Endothelial cell of hepatic sinusoid (primary cell): ENCODE measurements around the gene SSTR5.

Source experiments
- in situ Hi-C: cut with HindIII; loops from 2 replicates; pipeline ENCODE4 v1.10.0; 2017; ENCODE audit warnings: low sequenced_read_pairs

Gene SSTR5

DNA sequence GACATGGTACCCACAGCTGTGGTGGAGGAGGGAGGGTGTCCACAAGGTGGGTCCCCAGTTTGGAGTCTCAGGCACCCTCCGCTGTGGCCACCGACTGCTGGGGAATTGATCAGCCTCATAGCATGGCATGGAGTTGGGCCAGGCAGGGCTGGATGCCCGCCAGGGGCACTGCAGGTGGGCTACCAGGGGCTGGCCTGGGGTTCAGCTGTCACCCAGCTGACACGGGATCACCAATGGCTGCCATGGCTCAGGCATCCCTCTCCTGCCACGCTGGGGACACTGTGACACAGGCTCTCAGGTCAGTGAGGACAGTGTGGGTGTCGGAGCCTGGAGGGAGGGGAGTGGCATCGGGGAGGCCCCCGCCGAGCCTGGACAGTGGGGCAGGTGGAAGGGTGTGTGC lies 19.8 kb upstream of the SSTR5 start:
- in situ Hi-C loops: no loop called here

DNA sequence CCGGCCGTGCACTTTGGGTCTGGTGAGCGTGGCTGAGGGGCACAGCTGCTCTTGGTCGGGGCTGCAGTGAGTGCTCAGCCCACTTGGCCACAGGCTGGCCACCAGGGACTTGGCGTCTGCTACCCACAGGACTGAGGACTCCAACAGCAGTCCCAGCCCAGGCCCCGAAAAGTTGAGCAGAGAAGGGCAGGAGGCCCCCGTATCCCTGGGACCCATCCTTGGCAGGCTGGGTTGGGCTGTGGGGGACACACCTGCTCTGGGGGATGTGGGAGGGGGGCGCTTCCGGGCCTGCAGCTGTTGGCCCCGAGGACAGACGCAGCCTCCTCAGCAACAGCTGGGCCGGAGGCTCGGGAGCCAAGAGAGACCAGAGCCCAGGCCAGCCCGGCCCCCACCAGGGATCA lies 19.4 kb upstream of the SSTR5 start:
- in situ Hi-C loops: no loop called here

DNA sequence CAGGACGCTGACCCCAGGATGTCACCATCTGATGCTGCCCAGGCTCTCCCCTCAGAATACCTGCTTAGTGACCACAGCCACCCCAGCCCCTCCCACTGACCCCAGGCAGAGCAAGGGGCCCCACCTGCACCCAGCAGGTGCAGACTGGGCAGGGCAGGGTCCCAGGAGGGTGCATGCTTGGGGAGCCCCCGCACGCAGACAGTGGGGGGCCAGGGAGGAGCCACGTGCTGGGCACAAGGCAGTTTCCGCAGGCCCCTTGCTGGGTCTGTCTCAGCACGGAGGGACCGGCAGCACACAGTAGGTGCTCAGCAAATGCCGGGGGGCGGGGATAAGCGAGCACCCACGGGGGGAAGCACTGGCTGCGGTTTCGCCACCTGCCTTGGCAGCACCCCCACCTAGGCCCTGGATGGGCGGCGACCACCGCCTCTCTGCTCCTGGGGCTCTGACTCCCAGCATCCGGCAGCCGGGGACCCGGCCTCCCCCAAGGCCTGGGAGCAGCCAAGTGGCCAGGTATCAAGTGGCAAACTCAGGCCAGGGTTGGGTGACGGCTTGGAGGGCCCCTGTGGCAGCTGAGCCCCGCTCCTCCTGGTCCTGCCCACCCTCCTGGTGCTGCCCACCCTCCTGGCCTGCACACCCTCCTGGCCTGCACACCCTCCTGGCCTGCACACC lies 18.7 kb upstream of the SSTR5 start:
- in situ Hi-C loops: no loop called here

DNA sequence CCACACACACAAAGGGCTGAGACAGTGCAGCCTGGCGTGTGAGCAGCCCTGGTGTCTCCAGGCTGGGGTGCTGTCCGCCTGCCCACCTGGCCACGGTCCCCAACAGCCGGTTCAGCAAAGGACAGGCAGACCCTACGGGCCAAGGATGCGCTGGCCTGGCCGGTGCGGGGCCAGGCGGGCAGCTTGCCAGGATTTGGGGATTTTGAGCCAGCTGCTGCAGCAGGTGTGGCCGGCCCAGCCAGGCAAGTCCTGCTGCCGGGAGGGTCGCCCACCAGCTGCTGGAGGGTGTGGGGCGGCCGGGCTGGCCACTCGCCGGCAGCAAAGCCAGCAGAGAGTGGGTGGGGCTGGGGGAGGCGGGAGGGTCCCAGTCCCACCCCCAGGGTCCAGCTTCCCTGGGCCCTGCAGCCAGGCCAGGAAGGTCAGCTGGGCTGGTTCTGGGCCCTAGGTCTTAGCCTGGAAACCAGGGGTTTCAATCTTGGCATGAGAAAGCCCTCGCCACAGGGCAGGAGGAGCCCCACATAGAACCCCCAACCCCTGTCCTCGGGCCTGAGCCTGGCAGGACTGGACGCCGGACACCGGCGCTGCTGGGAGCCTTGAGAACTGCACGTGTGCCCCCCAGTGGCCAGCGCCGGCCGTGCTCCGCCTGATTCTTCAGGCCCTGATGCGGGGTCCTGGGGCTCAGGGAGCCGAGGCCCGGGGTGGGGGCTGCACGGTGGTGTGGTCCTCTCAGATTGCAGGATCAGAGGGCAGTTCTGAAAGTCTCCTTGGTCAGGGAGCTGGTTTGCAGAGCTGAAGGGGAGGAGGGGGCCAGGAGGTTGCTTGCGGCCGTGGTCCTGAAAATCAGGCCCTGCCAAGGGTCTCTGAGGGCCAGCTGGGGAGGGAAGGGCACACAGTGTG lies 17.6 kb upstream of the SSTR5 start:
- in situ Hi-C loops: no loop called here

DNA sequence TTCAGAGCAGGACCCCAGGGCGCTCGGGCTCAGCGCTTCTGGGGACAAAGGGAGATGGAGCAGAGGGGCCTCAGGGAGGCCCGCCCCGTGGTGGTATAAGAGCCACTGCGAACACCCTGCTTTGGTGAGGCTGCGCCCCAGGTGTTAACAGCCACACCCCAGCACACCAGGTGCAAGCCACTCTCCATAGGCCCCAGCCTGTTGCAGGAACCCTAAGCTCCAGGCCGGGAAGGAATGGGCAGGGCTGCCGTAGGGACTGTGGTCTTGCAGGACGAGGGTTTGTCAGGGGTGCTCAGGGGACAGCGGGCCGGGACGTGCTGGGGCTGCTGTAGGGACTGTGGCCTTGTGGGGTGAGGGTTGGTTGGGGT lies 17.0 kb upstream of the SSTR5 start:
- in situ Hi-C loops: no loop called here

DNA sequence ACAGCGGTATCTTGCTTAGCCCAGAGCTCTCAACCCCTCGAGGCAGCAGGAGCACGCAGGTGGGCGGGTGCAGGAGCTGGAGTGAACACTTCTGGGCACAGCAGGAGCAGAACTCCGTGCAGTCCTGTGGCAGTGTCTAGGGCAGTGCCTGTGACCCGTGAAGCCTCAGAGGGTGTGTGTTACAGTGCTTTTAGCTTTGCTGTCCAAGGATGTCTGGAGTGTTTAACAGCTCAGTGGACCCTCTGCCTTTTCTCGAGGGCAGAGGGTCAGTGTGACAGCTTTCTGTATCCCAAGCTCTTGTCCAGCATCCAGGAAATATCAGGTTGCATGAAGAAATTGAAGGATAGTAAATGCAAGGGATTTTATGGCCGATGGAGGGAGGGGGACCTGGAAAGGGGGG lies 16.4 kb upstream of the SSTR5 start:
- in situ Hi-C loops: no loop called here

DNA sequence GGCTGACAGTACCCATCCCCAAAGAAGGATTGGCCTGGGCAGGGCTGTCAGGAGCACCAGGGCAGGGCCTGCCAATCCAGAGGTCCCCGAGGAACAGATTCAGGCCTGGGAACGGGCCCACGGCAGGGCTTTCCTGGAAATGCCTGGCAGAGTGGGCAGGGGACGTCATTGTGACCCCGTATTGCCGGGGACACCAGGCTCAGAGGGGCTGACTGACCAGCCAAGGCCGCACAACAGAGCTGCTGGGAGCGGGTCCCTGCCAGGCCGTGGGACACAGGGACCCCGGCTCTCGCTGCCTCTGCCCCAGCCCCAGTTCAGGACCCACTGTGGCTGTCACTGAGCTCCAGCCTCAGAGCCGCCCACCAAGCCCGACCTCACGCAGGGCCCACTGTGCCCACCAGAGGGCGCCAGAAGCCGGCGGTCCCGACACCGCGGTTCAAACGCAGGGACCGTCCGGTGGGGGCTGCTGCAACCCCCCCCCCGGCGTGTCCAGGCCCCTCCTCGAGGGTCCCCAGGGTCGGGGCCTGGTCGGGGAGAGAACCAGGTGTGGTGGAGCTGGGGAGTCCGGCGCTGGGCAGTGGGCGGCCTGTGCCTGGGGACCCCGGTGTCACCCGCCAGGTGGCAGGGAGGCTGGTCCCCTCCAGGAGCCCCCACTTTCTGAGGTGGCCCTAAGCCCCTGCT lies 15.2 kb upstream of the SSTR5 start:
- in situ Hi-C loops: no loop called here

DNA sequence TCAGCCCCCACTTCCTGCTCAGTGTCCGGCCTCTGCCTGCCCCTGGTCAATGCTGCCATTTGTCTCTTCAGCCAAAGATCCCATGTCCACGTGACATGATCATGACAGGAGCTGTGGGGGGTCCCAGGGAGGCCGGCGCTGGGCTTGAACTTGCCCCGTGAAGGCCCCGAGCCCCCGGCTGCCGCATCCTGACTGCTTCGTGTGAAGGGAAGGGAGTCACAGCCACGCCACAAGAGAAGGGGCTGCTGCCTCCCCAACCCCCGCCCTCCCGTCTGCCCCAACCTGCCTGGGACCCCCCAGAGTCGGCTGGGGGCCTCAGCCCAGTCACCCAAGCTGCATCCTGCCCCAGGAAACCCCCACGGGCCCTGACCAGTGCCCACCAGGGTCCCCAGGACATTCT lies 14.3 kb upstream of the SSTR5 start:
- in situ Hi-C loops: no loop called here

DNA sequence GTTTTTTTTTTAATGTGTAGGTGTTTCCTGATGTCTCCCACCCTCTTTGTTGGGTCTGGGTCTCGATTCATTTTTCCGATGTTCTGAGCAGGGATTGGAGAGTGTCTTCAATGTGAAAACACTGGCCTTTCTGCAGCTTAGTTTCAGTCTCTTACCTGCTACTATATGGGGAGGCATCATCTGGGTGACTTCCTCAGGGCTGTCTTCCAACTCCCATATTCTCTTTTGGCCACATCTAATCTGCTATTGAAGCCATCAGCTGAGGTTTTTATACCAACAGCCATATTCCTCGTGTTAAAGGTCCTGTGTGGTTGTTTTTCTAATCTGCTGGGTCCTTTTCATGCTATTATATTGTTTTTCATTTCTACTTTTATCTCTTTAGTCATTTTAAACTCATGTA lies 13.2 kb upstream of the SSTR5 start:
- in situ Hi-C loops: no loop called here

DNA sequence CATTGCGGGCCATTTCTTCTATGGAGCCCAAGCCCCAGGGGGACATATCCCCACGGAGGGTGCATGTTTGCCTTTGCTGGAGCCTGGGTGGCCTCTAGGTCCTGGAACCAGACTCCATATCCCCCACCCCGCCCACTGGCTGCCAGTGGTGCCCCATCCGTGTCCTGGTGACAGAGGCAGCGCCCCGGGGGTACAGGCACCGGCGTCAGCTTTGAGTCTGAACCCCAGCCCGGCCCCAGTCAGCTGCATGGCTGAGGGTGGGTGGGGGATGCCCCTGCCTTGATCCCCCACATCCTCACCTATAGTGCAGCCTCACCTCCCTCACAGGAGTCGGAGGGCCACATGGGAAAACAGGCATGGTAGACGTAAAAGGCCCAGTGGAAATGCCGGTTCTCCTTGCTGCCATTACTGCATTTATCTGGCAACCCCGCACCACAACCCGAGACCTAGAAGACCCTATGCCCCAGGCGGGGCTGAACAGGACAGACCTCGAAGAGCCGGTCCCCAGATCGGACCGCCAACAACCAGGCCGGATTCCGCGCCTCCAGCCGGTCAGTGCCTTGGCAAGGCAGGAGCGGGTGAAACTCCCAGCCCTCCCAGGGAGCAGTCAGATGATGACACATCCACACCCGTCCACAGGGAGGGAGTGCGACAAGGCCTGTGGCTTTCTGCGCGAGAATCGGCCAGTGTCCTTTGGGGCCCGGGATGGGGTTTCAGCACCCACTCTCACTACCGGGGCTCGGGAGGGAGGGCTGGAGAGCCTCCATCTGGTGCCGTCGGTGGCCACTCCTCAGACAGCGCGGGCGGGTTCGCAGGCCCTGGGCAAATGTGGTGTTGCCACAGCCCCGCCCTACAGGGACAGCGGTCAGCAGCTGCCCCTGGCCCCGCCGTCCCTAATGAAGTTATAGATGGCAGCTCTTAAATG lies 11.9 kb upstream of the SSTR5 start:
- in situ Hi-C loops: loop anchor here (10.0 kb wide), 1 partner anchor 226 kb away; no protein-coding TSS in a partner anchor

DNA sequence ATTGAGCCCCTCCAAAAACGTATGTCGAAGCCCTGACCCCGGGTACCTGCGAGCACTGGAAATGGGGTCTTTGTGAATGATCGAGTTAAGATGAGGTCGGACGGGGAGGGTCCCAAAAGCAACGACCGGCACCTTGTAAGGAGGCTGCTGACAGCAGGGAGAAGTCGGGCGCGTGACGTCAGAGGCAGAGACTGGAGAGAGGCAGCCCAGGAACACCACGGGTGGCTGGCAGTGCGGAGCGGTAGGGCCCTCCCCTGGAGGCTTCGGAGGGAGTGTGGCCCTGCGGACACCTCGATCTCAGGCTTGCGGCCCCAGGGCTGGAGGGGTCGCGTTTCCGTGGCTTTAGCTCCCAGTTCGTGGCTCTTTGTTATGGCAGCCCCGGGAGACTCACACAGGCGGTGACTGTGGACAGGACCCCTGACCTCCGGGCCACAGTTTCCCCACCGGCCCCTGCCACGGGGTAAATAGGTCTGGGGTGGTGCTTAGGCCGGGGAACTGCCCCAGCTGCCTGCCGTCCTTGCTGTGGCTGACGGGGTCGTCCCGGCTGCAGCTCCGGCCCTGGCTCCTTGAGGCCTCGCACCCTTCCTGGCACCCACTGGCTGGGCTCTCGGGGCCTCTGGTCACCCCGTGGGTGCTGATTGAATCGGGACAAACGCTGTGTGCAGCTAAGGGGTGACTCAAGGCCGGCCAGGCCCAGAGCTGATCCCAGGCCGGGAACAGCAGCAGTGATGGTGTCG lies 10.6 kb upstream of the SSTR5 start:
- in situ Hi-C loops: loop anchor here (10.0 kb wide), 1 partner anchor 227 kb away; no protein-coding TSS in a partner anchor

DNA sequence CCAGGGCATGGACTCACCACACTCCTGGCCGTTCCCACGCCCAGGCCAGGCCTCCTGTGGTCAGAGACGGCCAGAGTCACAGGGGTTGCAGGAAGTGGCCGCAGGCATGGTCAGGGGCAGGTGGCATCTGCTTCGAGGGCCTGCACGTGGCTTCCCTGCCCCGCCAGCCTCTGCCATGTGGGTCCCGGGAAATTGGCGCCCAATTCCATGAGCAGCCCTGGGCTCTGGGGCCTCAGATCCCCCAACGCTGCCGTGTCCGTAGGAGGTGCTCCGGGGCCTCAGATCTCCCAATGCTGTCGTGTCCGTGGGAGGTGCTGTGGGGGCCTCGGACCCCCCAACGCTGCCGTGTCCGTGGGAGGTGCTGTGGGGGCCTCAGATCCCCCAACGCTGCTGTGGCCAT lies 9.7 kb upstream of the SSTR5 start:
- in situ Hi-C loops: loop anchor here (10.0 kb wide), 1 partner anchor 228 kb away; no protein-coding TSS in a partner anchor

DNA sequence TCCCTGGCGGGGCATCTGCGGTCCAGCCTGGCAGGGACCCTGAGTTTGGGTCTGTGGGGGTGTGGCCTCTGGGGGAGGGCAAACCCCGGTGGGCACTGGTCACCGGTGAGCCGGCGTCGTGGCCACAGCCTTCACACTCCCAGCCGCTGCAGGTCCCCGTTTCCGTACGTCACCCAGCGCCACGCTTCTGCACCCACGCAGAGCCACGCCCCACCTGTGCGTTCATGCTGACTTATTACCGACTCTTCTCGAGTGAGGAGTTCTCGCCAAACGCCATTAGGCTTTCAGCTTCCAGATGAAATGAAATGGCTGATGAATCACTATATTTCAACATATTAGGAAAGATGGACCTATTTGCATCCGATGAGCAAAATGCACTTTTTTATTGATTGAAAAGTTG lies 8.8 kb upstream of the SSTR5 start:
- in situ Hi-C loops: loop anchor here (10.0 kb wide), 1 partner anchor 229 kb away; no protein-coding TSS in a partner anchor

DNA sequence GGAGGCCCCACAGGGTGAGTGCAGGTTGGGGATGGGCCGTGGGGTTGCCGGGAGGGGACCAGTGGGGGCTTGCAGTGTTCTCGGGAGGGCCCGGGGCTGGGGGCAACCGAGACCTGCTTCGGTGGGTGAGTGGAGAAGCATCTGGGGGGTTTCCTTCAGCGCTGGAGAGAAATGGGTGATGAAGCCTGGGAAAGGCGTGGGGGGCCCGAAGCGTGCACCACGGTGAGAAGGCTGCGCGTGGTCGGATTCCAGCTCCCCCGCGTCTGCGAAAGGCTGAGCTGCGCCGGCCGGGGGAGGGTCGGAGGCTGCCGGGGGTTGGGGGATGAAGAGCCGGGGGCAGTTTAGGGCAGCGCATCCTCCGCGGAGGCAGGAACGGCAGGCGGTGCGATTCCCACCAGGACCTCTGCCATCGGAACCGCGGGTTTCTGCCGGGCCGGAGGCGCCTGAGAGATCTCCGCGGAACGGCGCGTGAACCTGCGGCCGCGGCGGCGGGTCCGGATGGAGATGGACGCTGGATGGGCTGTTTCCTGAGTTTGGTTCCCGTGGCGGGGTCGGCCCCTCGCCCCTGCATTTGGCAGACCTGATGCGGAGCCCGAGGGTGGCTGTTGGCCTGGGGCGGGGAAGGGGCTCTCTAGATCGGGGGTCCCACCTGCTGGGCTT lies 6.9 kb upstream of the SSTR5 start:
- in situ Hi-C loops: loop anchor here (5.0 to 10.0 kb wide), 3 partner anchors 47 to 231 kb away; no protein-coding TSS in a partner anchor

DNA sequence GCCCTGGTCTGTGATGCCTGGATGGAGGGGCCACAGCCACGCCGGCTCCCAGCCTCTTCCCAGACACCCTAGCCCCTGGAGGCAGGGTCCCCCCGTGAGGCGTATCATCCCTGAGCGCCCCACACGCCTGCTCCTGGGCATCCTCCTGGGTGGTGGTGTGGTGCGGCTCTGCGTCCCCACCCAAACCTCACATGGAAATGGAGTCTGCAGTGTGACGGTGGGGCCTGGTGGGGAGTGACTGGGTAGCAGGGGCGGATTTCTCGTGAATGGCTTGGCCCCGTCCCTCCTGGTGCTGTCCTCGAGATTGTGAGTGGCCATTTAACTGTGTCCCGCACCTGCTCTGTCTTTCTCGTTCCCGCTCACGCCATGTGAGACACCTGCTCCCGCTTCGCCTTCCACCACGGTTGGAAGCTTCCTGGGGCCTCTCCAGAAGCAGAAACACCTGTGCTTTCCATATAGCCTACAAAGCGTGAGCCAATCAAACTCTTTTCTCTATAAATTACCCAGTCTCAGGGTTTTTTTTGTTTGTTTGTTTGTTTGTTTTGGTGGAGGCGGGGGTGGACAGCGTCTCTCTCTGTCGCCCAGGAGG lies 5.9 kb upstream of the SSTR5 start:
- in situ Hi-C loops: loop anchor here (5.0 to 10.0 kb wide), 3 partner anchors 46 to 232 kb away; no protein-coding TSS in a partner anchor

DNA sequence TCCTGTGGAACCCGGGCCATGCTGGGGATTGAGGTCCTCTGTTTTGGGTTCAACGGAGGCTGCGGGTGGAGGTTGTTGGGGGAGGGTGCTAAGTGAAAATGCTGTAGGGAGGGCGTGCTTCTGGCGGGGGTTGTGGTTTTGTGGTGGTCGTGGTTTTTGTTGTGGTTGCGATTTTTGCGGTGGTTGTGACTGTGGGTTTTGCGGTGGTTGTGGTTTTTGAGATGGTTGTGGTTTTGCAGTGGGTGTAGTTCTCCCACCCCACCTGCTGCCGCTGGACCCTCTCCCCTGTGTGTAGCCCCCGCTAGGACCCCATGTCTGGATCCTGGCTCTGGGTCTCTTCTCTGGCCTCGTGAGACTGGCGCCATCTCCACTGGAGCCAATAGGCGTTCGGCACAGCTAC lies 4.9 kb upstream of the SSTR5 start:
- in situ Hi-C loops: loop anchor here (5.0 to 10.0 kb wide), 3 partner anchors 45 to 233 kb away; no protein-coding TSS in a partner anchor

DNA sequence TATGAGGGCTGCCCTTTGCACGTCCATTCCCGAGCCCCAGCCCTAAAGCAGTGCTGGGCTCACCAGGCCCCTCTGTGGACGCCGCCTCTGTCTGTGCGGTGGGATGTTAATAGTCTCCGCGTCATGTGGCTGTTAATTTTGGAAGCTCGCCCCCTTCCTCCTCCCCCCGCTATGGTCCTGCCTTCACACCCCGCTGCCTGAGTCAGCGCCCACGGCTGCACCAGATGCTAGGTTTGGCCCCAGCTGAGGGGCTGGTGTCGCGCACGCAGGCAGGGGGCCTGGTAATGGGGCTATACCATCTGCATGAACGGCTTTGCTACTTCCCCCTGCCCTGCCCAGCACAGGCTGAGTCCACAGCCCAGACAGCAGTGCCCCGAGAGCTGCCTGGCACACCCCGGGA lies 4.1 kb upstream of the SSTR5 start:
- in situ Hi-C loops: loop anchor here (5.0 to 10.0 kb wide), 3 partner anchors 44 to 234 kb away; no protein-coding TSS in a partner anchor

DNA sequence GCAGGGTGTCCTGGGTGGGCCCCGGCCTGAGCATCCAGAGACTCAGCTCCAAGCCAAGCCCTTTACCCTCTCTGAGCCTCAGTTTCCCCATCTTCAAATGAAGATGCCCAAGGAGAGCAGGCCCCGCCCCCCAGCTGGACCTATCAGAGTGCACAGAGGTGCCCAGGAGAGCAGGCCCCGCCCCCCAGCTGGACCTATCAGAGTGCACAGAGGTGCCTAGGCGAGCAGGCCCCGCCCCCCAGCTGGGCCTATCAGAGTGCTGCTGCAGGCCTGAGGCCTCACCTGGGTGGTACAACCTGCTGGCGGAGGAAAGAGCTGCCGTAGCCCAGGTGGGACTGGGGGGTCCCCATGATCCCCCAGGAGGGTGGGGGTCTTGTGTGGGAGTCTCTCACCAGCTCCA lies 3.4 kb upstream of the SSTR5 start:
- in situ Hi-C loops: loop anchor here (5.0 to 10.0 kb wide), 3 partner anchors 43 to 234 kb away; no protein-coding TSS in a partner anchor
